ENCODE results near the gene HTT.
A peak's percentile ranks its signal among the peaks of the same experiment; 100 is the strongest.

The HTT gene

DNA sequence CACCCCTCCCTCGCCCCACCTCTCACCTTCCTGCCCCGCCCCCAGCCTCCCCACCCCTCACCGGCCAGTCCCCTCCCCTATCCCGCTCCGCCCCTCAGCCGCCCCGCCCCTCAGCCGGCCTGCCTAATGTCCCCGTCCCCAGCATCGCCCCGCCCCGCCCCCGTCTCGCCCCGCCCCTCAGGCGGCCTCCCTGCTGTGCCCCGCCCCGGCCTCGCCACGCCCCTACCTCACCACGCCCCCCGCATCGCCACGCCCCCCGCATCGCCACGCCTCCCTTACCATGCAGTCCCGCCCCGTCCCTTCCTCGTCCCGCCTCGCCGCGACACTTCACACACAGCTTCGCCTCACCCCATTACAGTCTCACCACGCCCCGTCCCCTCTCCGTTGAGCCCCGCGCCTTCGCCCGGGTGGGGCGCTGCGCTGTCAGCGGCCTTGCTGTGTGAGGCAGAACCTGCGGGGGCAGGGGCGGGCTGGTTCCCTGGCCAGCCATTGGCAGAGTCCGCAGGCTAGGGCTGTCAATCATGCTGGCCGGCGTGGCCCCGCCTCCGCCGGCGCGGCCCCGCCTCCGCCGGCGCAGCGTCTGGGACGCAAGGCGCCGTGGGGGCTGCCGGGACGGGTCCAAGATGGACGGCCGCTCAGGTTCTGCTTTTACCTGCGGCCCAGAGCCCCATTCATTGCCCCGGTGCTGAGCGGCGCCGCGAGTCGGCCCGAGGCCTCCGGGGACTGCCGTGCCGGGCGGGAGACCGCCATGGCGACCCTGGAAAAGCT, at the start of gene HTT, which contains the start of gene HTT-AS:
TSS of gene HTT (plus strand) at position 604 of the 768 bp plus-strand sequence. CDS start at position 749, 145 bp downstream.
TSS of gene HTT-AS (minus strand) at position 461 of the 768 bp plus-strand sequence.
- peak; percentile 96 to 98 for DNase-seq
- peak; percentile 63 for TF ChIP-seq POLR2A (IDR thresholded peaks at IDR 0.05; ENCODE audit: low read length)
- no peak for TF ChIP-seq GATA1 (IDR thresholded peaks at IDR 0.05; ENCODE audit: low read depth, low read length)

DNA sequence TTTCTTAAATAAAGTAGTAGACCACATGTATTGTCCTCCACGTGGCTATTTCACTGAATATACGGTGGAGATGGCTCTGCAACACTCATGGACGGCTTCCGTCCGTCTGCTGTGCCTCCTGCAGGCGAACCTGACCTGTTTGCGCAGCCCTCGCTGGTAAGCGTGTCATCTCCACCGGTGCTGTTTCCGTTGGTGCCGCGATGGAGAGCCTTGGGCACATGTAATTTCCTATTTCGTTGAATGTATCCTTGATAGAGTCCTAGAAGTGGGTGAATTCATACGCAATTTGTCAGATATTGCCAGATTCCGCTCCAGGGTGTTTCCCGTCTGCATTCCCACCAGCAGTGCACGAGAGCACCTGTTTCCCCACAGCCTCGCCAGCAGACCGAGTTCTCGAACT, 48.6 kb upstream of the HTT start:
- TF ChIP-seq POLR2A (IDR thresholded peaks at IDR 0.05; ENCODE audit: low read length) (no peak), GATA1 (IDR thresholded peaks at IDR 0.05; ENCODE audit: low read depth, low read length) (no peak)

DNA sequence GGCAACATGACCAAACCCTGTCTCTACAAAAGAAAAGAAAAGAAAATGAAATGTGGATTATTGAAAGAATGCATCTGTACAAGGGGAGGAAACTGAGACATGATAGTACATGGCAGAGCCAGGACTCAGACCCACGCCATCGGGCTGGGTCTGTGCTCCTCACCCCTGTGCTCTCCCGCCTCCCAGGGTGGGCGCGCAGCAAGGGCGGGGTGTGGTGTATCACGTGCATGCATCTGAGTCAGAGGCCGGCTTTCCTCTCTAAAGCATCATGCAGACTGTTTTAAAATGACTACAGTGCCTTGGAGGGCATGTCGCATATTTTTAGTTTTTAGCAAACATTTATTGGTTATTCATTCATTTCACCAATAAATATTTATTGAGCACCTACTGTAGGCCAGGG, 47.9 kb upstream of the HTT start:
- TF ChIP-seq POLR2A (IDR thresholded peaks at IDR 0.05; ENCODE audit: low read length) (no peak), GATA1 (IDR thresholded peaks at IDR 0.05; ENCODE audit: low read depth, low read length) (no peak)

More for the DNA sequence above, 48.6 kb upstream of the HTT start:
- DNase-seq = no peak

DNA sequence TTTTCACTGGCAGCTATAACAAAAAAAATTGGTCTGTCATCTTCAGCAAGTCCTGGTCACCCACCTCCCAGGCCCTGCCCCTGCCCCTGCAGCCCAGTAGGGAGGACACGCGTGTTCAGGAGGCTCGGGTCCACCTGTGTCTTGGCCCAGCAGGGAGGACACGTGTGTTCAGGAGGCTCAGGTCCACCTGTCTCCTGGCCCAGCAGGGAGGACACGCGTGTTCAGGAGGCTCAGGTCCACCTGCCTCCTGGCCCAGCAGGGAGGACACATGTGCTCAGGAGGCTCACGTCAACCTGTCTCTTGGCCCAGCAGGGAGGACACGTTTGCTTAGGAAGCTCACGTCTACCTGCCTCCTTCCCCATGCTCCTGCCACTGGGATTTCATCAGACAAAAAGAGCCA, 45.0 kb upstream of the HTT start:
- TF ChIP-seq POLR2A (IDR thresholded peaks at IDR 0.05; ENCODE audit: low read length) (no peak), GATA1 (IDR thresholded peaks at IDR 0.05; ENCODE audit: low read depth, low read length) (no peak)
- no peak for DNase-seq

More for the DNA sequence above, 47.9 kb upstream of the HTT start:
- peak; percentile 10 to 30 for DNase-seq

DNA sequence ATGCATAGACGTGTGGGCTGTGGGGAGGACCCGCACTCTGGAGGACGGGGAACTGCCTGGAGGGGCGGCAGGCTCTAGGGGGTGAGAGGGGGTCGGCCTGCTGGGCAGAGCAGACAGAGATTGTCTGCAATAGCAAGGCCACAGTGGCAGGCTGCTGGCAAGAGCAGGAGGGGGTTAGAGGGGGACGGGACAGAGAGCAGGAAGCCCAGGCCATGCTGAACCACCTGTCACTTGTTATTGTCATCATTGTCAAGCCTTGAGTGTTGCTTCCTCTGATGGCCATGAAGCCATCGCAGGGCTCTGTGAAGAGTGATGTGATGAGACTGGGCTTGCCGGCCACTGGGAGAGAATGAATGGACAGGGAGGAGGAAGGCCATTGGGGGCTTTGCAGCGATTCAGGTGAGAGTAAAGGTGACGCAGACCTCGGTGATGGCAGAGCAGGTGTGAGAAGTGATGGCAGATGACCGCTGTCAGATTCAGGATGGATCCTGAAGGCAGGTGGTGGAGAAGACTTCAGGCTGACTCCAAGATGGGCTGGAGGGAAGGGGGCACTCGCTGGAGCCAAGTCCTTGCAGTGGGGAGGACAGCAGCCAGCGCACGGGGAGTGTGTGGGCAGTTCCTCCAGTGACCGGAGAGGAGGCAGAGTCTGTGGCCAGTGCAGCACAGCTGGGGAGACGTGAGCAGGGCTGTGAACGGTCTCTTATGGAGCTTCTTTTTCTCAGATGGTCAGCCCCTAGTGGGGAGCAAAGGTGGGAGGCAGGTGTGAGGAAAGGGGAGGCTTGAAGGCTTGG, 43.7 kb upstream of the HTT start:
- no peak for DNase-seq
- TF ChIP-seq POLR2A (IDR thresholded peaks at IDR 0.05; ENCODE audit: low read length) (no peak), GATA1 (IDR thresholded peaks at IDR 0.05; ENCODE audit: low read depth, low read length) (no peak)

DNA sequence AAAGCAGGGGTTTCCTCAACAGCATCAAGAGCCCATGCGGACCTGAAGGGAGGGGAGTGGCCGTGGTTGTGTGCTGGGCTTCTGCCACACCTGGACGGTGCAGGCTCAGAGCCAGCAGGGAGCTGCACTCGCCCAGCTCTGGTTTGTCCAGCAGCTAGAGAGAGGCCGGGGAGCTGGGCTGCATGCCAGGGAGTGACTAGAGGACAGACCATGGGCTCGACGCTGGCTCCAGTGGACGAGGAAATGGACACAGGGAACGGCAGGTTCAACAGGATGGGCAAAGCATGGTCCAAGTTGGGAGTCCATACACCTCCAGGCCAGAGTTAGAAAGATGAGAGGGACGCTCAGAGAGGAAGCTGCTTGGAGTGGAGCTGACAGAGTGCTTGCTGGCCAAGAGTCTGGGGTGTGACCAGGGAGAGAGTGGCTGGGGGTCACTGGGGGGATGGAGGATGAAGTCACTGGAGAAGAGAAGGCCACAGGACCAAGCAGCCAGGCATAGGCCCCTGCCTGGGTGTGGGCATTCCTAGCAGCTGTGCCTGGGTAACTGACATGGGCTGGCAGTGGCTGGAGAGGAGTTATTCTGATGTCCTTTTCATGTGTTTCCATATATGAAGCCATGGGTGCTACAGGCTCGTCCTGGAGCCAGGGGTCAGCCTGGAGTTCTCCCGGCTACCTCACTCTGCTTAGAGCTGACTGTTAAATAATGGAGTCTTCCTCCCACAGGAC, 43.0 kb upstream of the HTT start:
- no peak for DNase-seq
- TF ChIP-seq GATA1 (IDR thresholded peaks at IDR 0.05; ENCODE audit: low read depth, low read length) (no peak), POLR2A (IDR thresholded peaks at IDR 0.05; ENCODE audit: low read length) (no peak)

DNA sequence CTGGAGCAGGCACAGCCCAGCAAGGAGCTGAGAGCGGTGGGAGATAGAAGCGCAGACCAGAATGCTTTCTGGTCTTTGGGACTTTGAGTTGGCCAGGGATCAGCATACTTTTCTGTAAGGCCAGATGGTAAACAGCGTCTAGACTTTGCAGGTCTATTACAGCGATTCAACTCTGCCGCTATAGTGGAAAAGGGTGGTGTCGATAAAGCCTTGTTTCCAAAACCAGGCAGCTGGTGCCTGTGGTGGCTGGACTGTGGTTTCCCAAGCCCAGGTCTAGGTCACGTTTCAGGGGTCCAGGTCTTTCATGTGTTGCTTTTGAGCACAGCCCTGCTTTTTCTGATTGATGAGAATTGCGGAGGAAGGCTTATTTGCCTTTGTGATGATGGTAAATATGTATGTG, 40.2 kb upstream of the HTT start:
- TF ChIP-seq POLR2A (IDR thresholded peaks at IDR 0.05; ENCODE audit: low read length) = no peak
- no peak for TF ChIP-seq GATA1 (IDR thresholded peaks at IDR 0.05; ENCODE audit: low read depth, low read length)
- no peak for DNase-seq

DNA sequence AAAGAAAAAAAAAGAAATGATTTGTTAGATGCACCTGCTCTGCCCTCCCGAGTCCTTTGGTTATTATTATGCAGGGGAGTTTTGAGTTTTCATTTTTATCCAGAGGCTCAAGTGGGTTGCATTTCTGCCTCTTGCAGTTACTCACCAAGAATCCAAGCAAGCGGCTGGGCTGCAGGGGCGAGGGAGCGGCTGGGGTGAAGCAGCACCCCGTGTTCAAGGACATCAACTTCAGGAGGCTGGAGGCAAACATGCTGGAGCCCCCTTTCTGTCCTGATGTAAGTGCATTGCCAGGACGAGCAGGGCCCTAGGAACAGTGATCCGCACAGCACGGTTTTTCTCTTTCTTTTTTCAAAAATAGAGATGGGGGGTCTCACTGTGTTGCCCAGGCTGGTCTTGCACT, 39.2 kb upstream of the HTT start:
- TF ChIP-seq POLR2A (IDR thresholded peaks at IDR 0.05; ENCODE audit: low read length) (no peak), GATA1 (IDR thresholded peaks at IDR 0.05; ENCODE audit: low read depth, low read length) (no peak)
- no peak for DNase-seq

DNA sequence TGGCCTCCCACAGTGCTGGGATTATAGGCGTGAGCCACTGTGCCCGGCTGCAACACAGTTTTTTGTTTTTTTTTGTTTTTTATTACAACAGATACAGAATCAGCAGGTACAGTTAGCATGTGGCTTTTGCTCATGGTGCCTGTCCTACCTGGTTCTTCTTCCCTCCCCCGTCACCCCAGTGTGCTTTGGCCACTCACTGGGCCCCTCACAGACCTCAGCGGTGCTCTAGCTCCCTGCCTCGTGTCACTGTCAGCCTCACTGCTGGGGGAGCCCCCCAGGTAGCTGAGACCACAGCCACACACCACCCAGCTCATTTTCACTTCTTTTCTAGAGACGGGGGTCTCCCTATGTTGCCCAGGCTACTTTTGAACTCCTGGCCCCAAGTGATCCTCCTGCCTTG, 38.8 kb upstream of the HTT start:
- TF ChIP-seq GATA1 (IDR thresholded peaks at IDR 0.05; ENCODE audit: low read depth, low read length) (no peak), POLR2A (IDR thresholded peaks at IDR 0.05; ENCODE audit: low read length) (no peak)

DNA sequence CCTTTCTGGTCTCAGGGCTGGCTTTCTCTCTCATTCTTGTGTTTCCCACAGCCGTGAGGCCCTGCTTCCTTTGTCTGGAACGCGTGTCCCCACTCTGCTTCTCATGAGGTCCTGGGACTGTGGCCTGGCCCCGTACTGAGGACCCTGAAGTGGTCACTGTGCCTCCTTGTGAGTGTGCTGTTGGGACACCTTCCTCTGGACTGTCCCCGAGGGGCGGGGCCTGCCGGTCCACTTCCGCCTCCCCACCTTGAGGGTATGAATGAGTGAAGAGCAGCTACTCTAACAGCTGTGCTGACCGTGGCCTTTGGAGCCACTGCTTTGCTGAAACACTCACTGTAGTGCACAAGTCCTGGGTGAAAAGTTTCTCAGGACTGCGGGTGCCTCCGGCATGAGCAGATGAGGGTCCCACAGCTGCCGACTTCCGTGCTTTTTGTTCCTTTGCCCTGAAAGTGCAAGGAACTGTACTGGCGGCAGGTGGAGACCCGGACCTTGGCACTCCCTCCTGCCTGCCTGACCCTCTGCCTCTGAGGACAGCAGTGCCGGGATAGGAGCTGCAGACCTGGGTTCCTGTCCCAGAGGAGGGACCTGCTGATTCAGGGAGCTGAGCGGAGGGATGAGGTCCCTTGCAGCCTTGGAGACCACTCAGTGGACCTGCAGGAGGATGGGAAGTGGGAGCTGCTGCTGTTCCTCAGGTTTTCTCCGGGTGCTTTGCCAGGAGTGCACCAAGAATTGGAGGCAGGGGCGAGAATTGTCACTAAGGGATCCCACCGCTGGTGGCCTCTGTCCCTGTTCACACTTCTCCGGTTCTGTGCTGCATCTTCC, 38.1 kb upstream of the HTT start:
- no peak for DNase-seq
- TF ChIP-seq POLR2A (IDR thresholded peaks at IDR 0.05; ENCODE audit: low read length) = no peak
- TF ChIP-seq GATA1 (IDR thresholded peaks at IDR 0.05; ENCODE audit: low read depth, low read length) = no peak

More for the DNA sequence above, 38.8 kb upstream of the HTT start:
- DNase-seq = no peak

DNA sequence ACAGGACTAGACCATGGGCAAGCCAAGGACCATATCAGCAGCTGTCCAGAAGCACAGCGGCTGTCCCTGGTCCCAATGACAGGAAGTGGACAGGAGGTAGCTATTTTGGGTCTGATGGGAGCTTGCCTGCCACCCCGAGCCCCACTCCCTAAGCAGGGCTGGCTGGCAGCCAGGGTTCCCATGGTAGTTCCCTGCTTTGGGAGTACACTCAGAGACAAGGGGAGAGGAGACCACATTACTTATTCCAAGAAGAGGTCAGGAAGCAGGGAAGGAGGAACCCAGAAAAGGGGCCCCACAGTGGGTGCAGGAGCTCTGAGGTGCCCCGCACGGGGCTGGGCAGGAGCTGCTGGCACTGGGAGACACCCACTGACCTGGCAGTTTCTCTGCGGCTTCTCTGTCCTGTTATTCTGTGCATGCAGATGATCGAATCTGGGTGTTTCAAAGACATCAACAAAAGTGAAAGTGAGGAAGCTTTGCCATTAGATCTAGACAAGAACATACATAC, 36.5 kb upstream of the HTT start:
- DNase-seq = no peak
- TF ChIP-seq GATA1 (IDR thresholded peaks at IDR 0.05; ENCODE audit: low read depth, low read length) (no peak), POLR2A (IDR thresholded peaks at IDR 0.05; ENCODE audit: low read length) (no peak)

DNA sequence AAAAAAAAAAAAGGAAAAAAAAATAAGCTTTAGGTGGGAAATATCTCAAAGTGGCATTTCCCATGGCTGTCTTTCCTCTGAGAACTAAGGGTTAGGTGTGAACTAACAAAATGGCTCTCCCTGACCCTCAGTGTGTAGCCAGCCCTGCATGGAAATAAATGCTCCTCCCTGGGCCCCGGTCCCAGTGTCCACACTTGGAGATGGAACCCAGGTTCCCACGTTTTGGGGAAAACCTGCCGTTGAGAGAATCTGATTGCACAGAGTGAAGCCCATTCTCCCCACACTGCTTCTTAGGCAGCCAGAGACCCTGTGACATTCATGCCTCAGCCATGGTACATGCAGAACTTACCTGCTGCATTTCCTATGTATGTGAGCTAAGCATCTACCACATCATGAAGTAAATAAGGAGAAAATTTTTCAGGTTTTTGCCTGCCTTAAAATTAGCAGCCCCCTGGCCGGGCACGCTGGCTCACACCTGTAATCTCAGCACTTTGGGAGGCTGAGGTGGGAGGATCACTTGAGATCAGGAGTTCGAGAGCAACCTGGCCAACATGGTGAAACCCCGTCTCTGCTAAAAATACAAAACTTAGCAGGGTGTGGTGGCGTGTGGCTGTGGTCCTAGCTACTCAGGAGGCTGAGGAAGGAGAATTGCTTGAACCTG, 34.6 kb upstream of the HTT start:
- TF ChIP-seq GATA1 (IDR thresholded peaks at IDR 0.05; ENCODE audit: low read depth, low read length) (no peak), POLR2A (IDR thresholded peaks at IDR 0.05; ENCODE audit: low read length) (no peak)
- no peak for DNase-seq
